ENCODE measurements around the gene MAP7D1.

MAP7D1 gene

GRCh38 chr1:36160388-36160948 is 4.5 kb downstream of the MAP7D1 start:
- Mint-ChIP-seq H3K36me3 (ENCODE audit: low read depth) (peaks cover 67% of the 10 kb centered on the region), H3K4me3 (peak overlapping the region; percentile 75), H3K27me3 (no peaks in the 10 kb centered on the region), H3K4me1 (ENCODE audit: low read depth) (peaks cover 72% of the 10 kb centered on the region), H3K9me3 (peaks cover 8% of the 10 kb centered on the region), H3K27ac (peak overlapping the region; percentile 89)
- intact Hi-C loops (cut with micrococcal nuclease): no loop called here

DNA sequence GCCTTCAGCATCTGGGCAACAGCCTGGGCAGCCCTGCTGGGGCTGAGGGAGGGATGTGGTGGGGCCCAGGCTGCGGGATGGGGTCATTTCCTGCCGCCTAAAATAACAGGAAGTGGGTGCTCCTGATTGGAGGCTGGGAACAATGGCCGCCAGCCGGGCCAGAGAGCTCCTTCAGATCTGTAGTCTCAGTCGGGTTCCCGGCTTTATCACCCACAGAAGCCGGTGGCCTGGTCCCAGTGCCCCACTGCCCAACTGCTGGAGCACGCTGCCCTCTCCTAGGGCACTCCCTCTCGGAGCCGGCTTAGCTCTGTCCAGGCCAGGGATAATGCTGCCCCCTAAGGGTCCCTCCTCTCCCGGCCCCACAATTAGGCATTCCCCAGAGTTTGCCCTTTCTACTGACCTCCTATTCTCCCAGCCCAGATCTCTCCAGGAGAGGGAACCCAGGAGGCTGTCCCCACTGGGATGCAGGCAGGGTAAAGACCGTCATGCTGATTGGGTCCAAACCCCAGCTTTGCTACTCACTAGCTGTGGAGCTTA is 5.1 kb downstream of the MAP7D1 start:
- peak overlapping the region; percentile 75 for H3K4me3 Mint-ChIP-seq
- H3K9me3 Mint-ChIP-seq: peaks cover 8% of the 10 kb centered on the region
- no peaks in the 10 kb centered on the region for H3K27me3 Mint-ChIP-seq
- H3K4me1 Mint-ChIP-seq (ENCODE audit: low read depth): peaks cover 76% of the 10 kb centered on the region
- peak overlapping the region; percentile 89 for H3K27ac Mint-ChIP-seq
- peaks cover 65% of the 10 kb centered on the region for H3K36me3 Mint-ChIP-seq (ENCODE audit: low read depth)
- intact Hi-C loops (cut with micrococcal nuclease): no loop called here

- Mint-ChIP-seq H3K27ac (peak overlapping the region; percentile 89), H3K9me3 (peaks cover 8% of the 10 kb centered on the region), H3K27me3 (no peaks in the 10 kb centered on the region), H3K36me3 (ENCODE audit: low read depth) (peaks cover 67% of the 10 kb centered on the region), H3K4me3 (peak overlapping the region; percentile 75), H3K4me1 (ENCODE audit: low read depth) (peaks cover 85% of the 10 kb centered on the region)
- intact Hi-C loops (cut with micrococcal nuclease): no loop called here
These were observed 5.9 kb downstream of the MAP7D1 start for GRCh38 chr1:36161641-36162531.

DNA sequence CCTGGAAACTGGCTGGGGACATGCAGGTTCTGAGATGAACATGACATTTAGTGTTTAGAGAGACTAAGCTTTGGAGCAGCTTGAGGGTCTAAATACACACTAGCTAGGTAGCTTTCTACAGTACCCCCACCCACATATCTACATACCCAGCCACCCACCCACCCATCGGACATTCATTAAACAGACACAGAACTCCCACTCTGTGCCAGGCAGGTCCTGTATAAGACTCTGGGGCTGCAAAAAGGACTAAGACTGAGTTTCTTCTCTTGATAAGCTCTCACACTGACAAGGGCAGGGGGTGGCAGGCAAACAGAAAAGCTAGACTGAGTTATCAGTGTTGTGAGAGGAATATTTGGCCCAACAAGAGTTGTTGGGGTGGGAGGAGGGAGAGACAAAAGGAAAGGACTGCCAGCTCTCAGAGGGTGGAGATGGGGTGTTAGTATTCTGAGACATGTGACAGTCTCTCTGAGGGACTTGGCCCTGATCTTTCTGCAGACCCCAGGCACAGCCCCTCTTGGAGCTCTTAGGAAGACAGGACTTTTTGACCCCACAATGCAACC is 6.8 kb downstream of the MAP7D1 start:
- intact Hi-C loops (cut with micrococcal nuclease): no loop called here
- H3K4me3 Mint-ChIP-seq: no peak overlapping the region
- peaks cover 88% of the 10 kb centered on the region for H3K4me1 Mint-ChIP-seq (ENCODE audit: low read depth)
- peak overlapping the region; percentile 89 for H3K27ac Mint-ChIP-seq
- no peaks in the 10 kb centered on the region for H3K27me3 Mint-ChIP-seq
- H3K36me3 Mint-ChIP-seq (ENCODE audit: low read depth): peaks cover 67% of the 10 kb centered on the region
- peaks cover 8% of the 10 kb centered on the region for H3K9me3 Mint-ChIP-seq

DNA sequence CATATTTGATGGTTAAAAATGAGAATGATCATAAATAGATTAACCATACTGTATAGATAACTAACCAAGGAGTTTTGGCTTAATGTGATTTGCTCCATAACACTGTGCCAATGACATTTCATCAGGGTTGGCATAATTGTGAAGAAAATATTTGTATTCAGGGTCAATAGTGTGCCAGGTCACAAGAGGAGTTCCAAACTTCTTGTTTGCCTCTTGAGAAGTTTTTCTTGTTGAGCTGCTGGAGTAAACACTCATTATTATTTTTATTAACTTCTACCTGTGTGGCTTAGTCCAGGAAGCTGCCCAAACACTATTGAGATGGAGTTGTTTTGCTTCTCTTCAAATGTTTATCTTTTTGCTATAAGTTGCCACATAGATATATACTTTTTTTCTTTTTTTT is 7.5 kb downstream of the MAP7D1 start:
- Mint-ChIP-seq H3K27me3 (no peaks in the 10 kb centered on the region), H3K36me3 (ENCODE audit: low read depth) (peaks cover 67% of the 10 kb centered on the region), H3K4me1 (ENCODE audit: low read depth) (peaks cover 88% of the 10 kb centered on the region), H3K4me3 (no peak overlapping the region), H3K27ac (no peak overlapping the region), H3K9me3 (peaks cover 8% of the 10 kb centered on the region)
- intact Hi-C loops (cut with micrococcal nuclease): no loop called here

GRCh38 chr1:36164361-36164760 is 8.4 kb downstream of the MAP7D1 start:
- intact Hi-C loops (cut with micrococcal nuclease): no loop called here
- Mint-ChIP-seq H3K4me3 (no peak overlapping the region), H3K4me1 (ENCODE audit: low read depth) (peaks cover 86% of the 10 kb centered on the region), H3K27me3 (no peaks in the 10 kb centered on the region), H3K9me3 (peaks cover 8% of the 10 kb centered on the region), H3K27ac (peak overlapping the region; percentile 79), H3K36me3 (ENCODE audit: low read depth) (peaks cover 67% of the 10 kb centered on the region)

- H3K27me3 Mint-ChIP-seq: no peaks in the 10 kb centered on the region
- H3K4me3 Mint-ChIP-seq: no peak overlapping the region
- peaks cover 67% of the 10 kb centered on the region for H3K36me3 Mint-ChIP-seq (ENCODE audit: low read depth)
- peaks cover 8% of the 10 kb centered on the region for H3K9me3 Mint-ChIP-seq
- intact Hi-C loops (cut with micrococcal nuclease): no loop called here
- H3K27ac Mint-ChIP-seq: no peak overlapping the region
- peaks cover 78% of the 10 kb centered on the region for H3K4me1 Mint-ChIP-seq (ENCODE audit: low read depth)
These were observed 9.2 kb downstream of the MAP7D1 start for GRCh38 chr1:36165145-36165544.

GRCh38 chr1:36166136-36166535 is 10.2 kb downstream of the MAP7D1 start:
- peaks cover 8% of the 10 kb centered on the region for H3K9me3 Mint-ChIP-seq
- H3K36me3 Mint-ChIP-seq (ENCODE audit: low read depth): peaks cover 73% of the 10 kb centered on the region
- H3K4me1 Mint-ChIP-seq (ENCODE audit: low read depth): peaks cover 68% of the 10 kb centered on the region
- H3K27me3 Mint-ChIP-seq: no peaks in the 10 kb centered on the region
- intact Hi-C loops (cut with micrococcal nuclease): no loop called here
- H3K27ac Mint-ChIP-seq: peak overlapping the region; percentile 9
- no peak overlapping the region for H3K4me3 Mint-ChIP-seq

DNA sequence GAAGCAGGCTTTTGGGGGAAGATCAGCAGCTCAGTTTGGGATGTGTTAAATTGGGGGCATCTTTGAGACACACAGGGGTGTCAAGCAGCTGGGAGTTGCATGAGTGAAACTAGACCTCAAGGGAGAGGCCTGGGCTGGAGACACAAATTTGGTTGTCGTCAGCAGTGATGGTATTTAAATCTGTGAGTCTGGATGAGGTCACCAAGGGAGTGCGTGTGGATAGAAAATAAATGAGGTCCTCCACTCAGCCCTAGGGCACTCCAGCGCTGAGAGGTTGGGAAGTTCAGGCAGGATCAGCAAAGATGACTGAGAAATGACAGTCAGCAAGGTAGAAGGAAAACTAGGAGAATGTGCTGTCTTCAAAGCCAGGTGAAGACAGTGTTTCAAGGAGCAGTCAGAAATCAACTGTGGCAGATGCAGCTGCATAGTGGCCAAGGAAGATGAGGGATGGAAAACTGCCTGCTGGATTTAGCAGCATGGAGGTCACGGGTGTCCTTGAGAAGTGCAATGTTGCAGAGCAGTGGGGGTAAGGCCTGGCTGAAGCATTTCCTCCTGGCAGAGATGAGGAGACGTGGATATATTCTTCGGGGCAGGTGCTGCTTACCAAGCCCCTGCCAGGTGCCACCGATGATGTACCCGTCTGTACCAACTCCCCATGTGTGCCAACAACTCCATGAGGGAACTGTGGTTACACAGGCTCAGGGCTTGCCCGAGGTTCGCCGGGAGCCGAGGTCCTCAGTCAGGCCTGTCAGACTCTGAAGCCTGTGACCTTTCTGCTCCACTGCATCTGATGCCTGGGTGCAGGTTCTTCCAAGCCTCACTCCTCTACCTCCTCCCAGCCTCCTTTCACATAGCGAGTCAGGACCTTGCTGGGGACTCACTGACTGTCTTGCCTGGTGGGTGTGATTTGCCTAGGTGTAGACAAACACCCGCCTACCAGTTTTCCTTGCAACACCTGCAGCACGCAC is 11.3 kb downstream of the MAP7D1 start:
- H3K4me3 Mint-ChIP-seq: no peak overlapping the region
- H3K36me3 Mint-ChIP-seq (ENCODE audit: low read depth): peaks cover 73% of the 10 kb centered on the region
- peaks cover 8% of the 10 kb centered on the region for H3K9me3 Mint-ChIP-seq
- intact Hi-C loops (cut with micrococcal nuclease): no loop called here
- H3K27me3 Mint-ChIP-seq: no peaks in the 10 kb centered on the region
- peaks cover 57% of the 10 kb centered on the region for H3K4me1 Mint-ChIP-seq (ENCODE audit: low read depth)
- peak overlapping the region; percentile 19 for H3K27ac Mint-ChIP-seq

GRCh38 chr1:36168514-36168913 is 12.6 kb downstream of the MAP7D1 start:
- H3K9me3 Mint-ChIP-seq: peaks cover 8% of the 10 kb centered on the region
- intact Hi-C loops (cut with micrococcal nuclease): no loop called here
- no peak overlapping the region for H3K4me3 Mint-ChIP-seq
- peak overlapping the region; percentile 19 for H3K27ac Mint-ChIP-seq
- peaks cover 47% of the 10 kb centered on the region for H3K4me1 Mint-ChIP-seq (ENCODE audit: low read depth)
- no peaks in the 10 kb centered on the region for H3K27me3 Mint-ChIP-seq
- H3K36me3 Mint-ChIP-seq (ENCODE audit: low read depth): peaks cover 85% of the 10 kb centered on the region

DNA sequence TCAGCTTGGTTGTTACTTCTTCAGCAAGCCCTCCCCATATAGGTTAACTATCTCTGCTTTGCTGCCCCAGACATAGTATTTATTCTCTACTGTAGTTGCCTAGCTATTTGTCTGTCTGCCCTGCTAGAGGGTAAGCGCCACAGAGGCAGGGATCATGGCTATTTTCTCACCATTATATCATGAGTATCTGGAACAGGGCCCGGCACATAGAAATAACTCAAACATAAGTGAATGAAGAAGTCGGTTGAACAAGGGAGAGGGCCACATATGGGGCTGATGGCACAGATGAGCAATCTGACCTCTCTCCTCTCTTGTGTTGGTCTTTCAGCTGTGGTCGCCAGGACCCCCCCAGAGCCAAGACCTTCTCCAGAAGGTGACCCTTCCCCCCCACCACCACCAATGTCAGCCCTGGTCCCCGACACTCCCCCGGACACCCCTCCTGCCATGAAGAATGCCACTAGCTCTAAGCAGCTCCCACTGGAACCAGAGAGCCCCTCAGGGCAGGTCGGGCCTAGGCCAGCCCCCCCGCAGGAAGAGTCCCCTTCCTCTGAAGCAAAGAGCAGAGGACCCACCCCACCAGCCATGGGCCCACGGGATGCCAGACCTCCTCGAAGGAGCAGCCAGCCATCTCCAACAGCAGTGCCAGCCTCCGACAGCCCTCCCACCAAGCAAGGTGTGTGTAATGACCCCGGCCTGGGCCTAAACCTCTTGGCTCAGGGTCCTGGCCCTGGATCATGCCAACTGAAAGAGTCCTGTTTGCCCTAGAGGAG is 14.9 kb downstream of the MAP7D1 start:
- Mint-ChIP-seq H3K9me3 (no peaks in the 10 kb centered on the region), H3K36me3 (ENCODE audit: low read depth) (peaks cover 97% of the 10 kb centered on the region), H3K27ac (no peak overlapping the region), H3K27me3 (no peaks in the 10 kb centered on the region), H3K4me1 (ENCODE audit: low read depth) (peaks cover 42% of the 10 kb centered on the region), H3K4me3 (no peak overlapping the region)
- intact Hi-C loops (cut with micrococcal nuclease): no loop called here

GRCh38 chr1:36172017-36172747 is 16.2 kb downstream of the MAP7D1 start:
- Mint-ChIP-seq H3K27ac (no peak overlapping the region), H3K9me3 (no peaks in the 10 kb centered on the region), H3K27me3 (no peaks in the 10 kb centered on the region), H3K4me1 (ENCODE audit: low read depth) (peaks cover 33% of the 10 kb centered on the region), H3K4me3 (no peak overlapping the region), H3K36me3 (ENCODE audit: low read depth) (peaks cover 97% of the 10 kb centered on the region)
- intact Hi-C loops (cut with micrococcal nuclease): no loop called here
